HAP-1 (cell line): ENCODE data around the gene RRM2.

Experiments used
- DNase-seq, 2 experiments: peaks; one replicate each; pipeline ENCODE4 v3.0.0-alpha.2; 2016 to 2020; ENCODE audit warnings: low spot score in 2 of 2
- H3K27me3 ChIP-seq: fragments of 250-450 bp; sonication (Bioruptor Pico); 2 replicates; pipeline ENCODE4 v1.5.1; 2020; ENCODE audit warnings: low read depth, mild to moderate bottlenecking, moderate library complexity
- H3K36me3 ChIP-seq: fragments of 250-450 bp; sonication (Bioruptor Pico); replicated peaks from 2 replicates; pipeline ENCODE4 v1.5.1; 2020; ENCODE audit warnings: mild to moderate bottlenecking
- H3K4me1 ChIP-seq: fragments of 250-450 bp; sonication (Bioruptor Pico); 2 replicates; pipeline ENCODE4 v1.5.1; 2020; ENCODE audit warnings: mild to moderate bottlenecking
- H3K4me3 ChIP-seq: fragments of 250-450 bp; sonication (Bioruptor Pico); 2 replicates; pipeline ENCODE4 v1.5.1; 2020; ENCODE audit warnings: mild to moderate bottlenecking, moderate library complexity
- H3K9me3 ChIP-seq: fragments of 250-450 bp; sonication (Bioruptor Pico); 2 replicates; pipeline ENCODE4 v1.5.1; 2020; ENCODE audit warnings: mild to moderate bottlenecking, moderate library complexity
- in situ Hi-C: fragments of 300-500 bp; cut with MboI; formaldehyde crosslinking; loops from 3 replicates; pipeline ENCODE4 v1.14.3; 2020; ENCODE audit warnings: low sequenced_read_pairs, inconsistent platforms, mixed read lengths

RRM2 gene

DNA sequence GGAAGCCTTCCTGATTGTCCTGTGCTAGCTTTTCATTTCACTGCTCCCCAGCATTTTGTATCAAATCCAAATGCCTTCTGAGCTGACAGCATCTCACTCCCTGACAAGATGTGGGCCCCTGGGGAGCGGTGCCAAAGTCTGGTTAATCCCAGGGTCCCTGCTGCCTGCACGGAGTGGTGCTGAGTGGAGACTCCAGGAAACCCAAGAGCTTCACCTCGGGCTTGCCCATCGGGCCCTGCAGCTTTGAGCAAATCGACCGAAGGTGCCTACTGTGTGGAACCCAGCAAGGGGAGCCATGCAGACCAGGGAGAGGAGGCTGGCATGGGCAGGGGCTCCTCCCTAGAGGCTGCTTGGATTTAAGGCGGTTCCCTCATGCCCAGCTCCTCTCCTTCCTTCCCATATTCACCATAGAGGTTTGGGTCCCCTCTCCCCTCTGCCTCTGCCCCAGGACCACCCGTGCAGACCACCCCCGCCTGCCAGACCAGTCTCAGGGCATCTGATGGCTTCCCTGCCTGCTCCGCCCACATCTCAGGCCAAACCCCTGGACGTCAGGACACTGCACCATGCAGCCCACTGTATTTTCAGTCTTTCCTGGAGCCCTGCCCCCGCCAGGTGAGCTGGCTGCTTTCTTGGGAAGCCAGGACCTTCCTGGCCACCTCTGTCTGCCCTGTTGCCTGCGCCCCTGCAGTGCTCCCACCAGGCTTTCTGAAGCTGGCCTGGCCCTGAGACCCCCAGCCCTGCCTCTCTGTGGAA, 37.8 kb downstream of the RRM2 start:
- Histone ChIP-seq H3K4me1 (no peaks in the 10 kb centered on the region), H3K27me3 (no peaks in the 10 kb centered on the region), H3K4me3 (no peak overlapping the region), H3K36me3 (peaks cover 14% of the 10 kb centered on the region), H3K9me3 (no peaks in the 10 kb centered on the region)
- DNase-seq: no peak
- in situ Hi-C loops: no loop called here

DNA sequence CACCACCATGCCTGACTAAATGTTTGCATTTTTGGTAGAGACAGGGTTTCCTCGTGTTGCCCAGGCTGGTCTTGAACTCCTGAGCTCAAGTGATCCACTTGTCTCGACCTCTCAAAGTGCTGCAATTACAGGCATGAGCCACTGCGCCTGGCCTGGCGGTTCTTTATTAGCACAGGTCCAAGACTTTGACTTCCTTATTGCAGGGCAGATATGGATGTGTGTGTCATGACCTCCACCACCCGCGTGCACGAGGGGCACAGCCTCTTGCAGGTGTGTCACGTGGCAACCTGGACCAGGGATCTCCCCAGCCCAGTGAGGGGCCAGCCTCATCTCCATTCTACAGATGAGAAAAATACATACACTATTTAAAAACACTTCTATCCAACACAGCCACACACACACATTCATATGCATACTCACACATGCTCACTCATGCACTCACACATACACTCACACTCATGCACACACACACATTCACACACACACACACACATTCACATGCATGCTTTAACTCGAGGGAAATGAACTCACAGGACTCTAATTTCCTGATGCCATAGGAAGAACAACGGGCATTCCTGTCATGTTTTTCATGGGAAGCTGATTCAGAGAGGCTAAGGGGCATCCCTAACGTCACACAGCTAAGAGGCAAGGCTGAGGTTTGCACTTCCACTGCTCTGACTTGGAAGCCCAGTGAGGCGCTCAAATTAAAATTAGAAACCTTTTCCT, 38.8 kb downstream of the RRM2 start:
- no peaks in the 10 kb centered on the region for H3K4me1 ChIP-seq
- in situ Hi-C loops: no loop called here
- no peak for DNase-seq
- H3K4me3 ChIP-seq: no peak overlapping the region
- H3K27me3 ChIP-seq: no peaks in the 10 kb centered on the region
- peaks cover 6% of the 10 kb centered on the region for H3K36me3 ChIP-seq
- no peaks in the 10 kb centered on the region for H3K9me3 ChIP-seq

DNA sequence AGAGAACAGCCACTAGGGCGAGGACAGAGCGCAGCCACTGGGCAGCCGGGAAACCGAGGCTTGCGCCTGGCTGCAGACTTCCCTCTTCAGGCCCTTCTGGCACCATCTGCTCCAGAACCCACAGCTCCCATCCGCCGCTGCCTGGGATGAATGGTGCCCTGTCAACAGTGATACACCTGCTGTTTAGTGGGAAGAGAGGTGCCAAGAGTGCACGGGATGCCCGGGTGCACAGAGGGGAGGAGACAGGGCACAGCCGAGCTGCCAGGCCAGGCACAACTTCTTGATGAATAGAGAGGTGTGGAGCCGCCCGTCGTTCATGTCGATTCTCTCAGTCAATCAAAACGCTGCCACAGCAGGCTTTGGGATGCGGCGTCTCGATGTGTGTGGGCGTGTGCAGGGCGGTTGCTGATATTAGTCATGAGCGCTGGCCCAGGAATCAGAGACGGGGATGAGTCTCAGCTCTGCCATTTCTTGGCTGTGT, 39.5 kb downstream of the RRM2 start:
- no peaks in the 10 kb centered on the region for H3K27me3 ChIP-seq
- no peaks in the 10 kb centered on the region for H3K9me3 ChIP-seq
- H3K4me1 ChIP-seq: no peaks in the 10 kb centered on the region
- H3K36me3 ChIP-seq: peaks cover 6% of the 10 kb centered on the region
- no peak for DNase-seq
- in situ Hi-C loops: no loop called here
- H3K4me3 ChIP-seq: no peak overlapping the region

- DNase-seq: peak; percentile 52 to 58
- H3K36me3 ChIP-seq: peaks cover 5% of the 10 kb centered on the region
- no peak overlapping the region for H3K4me3 ChIP-seq
- in situ Hi-C loops: no loop called here
- H3K27me3 ChIP-seq: no peaks in the 10 kb centered on the region
- H3K4me1 ChIP-seq: no peaks in the 10 kb centered on the region
- no peaks in the 10 kb centered on the region for H3K9me3 ChIP-seq
Measured at GRCh38 chr2:10162586-10163497, 40.3 kb downstream of the RRM2 start.

GRCh38 chr2:10163498-10164486, 41.3 kb downstream of the RRM2 start:
- in situ Hi-C loops: no loop called here
- Histone ChIP-seq H3K27me3 (no peaks in the 10 kb centered on the region), H3K4me3 (no peak overlapping the region), H3K9me3 (no peaks in the 10 kb centered on the region), H3K4me1 (no peaks in the 10 kb centered on the region), H3K36me3 (peaks cover 4% of the 10 kb centered on the region)
- no peak for DNase-seq

DNA sequence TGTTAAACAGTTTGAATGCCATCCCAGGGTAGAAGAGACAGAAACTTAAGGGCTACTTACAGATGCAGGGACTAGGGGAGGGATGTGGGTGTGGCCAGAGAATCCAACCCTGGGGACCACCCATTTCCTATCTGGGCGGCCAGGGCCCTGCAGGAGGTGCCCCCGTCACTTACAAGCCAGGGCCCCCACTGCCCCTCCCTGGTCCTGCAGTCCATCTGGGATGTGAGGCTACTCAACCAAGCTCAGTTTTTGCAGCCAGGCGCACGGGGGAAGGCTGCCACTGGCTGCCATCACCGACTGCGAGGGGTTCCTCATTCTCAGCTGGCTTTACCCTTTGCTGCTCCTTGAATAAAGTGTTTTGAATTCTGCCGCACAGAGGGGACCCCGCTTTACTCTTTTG, 42.1 kb downstream of the RRM2 start:
- H3K4me3 ChIP-seq: no peak overlapping the region
- peaks cover 4% of the 10 kb centered on the region for H3K36me3 ChIP-seq
- H3K27me3 ChIP-seq: no peaks in the 10 kb centered on the region
- no peaks in the 10 kb centered on the region for H3K4me1 ChIP-seq
- no peaks in the 10 kb centered on the region for H3K9me3 ChIP-seq
- in situ Hi-C loops: no loop called here
- no peak for DNase-seq

DNA sequence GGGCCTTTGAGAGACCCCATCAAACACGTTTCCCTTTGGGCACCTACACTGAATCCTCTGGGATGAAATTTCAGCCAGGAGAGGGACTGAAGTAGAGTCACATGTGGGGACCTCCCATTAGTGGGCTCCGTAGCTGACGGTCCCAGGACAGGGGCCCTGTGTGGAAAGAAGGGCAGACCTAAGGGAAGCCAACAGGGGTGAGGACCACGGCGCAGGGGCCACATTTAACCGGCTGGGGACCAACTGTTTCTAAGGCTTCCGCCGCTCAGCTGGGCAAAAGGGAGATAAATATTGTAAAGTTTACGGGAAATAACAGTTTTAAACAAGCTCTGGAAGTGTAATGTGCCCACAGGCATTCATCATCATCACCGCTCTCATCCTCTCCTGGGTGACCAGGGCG, 42.7 kb downstream of the RRM2 start:
- Histone ChIP-seq H3K4me1 (no peaks in the 10 kb centered on the region), H3K9me3 (no peaks in the 10 kb centered on the region), H3K4me3 (no peak overlapping the region), H3K36me3 (peaks cover 4% of the 10 kb centered on the region), H3K27me3 (no peaks in the 10 kb centered on the region)
- DNase-seq: no peak
- in situ Hi-C loops: no loop called here

GRCh38 chr2:10165861-10166675, 43.5 kb downstream of the RRM2 start:
- in situ Hi-C loops: no loop called here

DNA sequence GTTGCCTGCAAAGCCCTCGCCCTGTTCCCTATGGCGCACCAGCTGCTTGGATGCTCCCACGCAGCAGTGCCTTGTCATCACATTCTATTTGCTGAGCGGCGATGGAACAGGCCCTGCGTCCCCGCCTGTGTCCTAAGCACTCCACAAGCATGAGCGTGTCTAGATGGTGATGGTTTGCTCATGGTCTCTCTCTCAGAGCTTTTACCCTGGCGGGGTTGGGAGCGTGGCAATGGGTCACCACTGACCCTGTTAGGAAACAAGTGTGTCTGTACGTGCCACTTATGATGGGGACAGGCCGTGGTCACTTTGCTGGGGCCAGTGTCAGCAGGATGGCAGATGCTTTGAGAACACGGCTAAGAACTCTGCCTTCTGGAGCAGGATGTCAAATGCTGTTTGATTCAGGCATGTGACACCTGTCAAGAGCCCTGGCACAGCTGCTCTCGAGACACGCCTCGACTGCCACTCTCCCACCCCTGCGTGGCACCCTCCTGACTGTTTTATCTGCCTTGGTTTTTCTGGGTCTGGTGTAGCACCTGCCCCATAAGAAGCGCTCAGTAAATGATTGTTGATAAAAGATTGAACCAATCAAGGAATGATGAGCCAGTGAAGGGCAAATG, 44.2 kb downstream of the RRM2 start:
- H3K4me3 ChIP-seq: no peak overlapping the region
- in situ Hi-C loops: no loop called here
- no peaks in the 10 kb centered on the region for H3K27me3 ChIP-seq
- H3K4me1 ChIP-seq: no peaks in the 10 kb centered on the region
- no peak for DNase-seq
- H3K36me3 ChIP-seq: peaks cover 4% of the 10 kb centered on the region
- no peaks in the 10 kb centered on the region for H3K9me3 ChIP-seq

More at GRCh38 chr2:10165861-10166675, 43.5 kb downstream of the RRM2 start:
- Histone ChIP-seq H3K27me3 (no peaks in the 10 kb centered on the region), H3K4me1 (no peaks in the 10 kb centered on the region), H3K36me3 (peaks cover 4% of the 10 kb centered on the region), H3K9me3 (no peaks in the 10 kb centered on the region), H3K4me3 (no peak overlapping the region)
- no peak for DNase-seq

GRCh38 chr2:10167316-10167715, 44.8 kb downstream of the RRM2 start:
- no peaks in the 10 kb centered on the region for H3K4me1 ChIP-seq
- in situ Hi-C loops: no loop called here
- no peak for DNase-seq
- H3K4me3 ChIP-seq: no peak overlapping the region
- H3K36me3 ChIP-seq: peaks cover 4% of the 10 kb centered on the region
- no peaks in the 10 kb centered on the region for H3K27me3 ChIP-seq
- no peaks in the 10 kb centered on the region for H3K9me3 ChIP-seq

- peaks cover 4% of the 10 kb centered on the region for H3K36me3 ChIP-seq
- H3K4me3 ChIP-seq: no peak overlapping the region
- H3K4me1 ChIP-seq: no peaks in the 10 kb centered on the region
- H3K9me3 ChIP-seq: no peaks in the 10 kb centered on the region
- no peaks in the 10 kb centered on the region for H3K27me3 ChIP-seq
- in situ Hi-C loops: no loop called here
- no peak for DNase-seq
Measured at GRCh38 chr2:10168221-10168620, 45.7 kb downstream of the RRM2 start.

GRCh38 chr2:10169053-10169578, 46.6 kb downstream of the RRM2 start:
- no peak for DNase-seq
- Histone ChIP-seq H3K36me3 (peaks cover 3% of the 10 kb centered on the region), H3K4me3 (no peak overlapping the region), H3K4me1 (no peaks in the 10 kb centered on the region), H3K9me3 (no peaks in the 10 kb centered on the region), H3K27me3 (no peaks in the 10 kb centered on the region)
- in situ Hi-C loops: no loop called here
